HG03066 (cell line): ENCODE data around the gene SIRT7.

Experiments
- ATAC-seq: cut with Tn5 transposase; IDR thresholded peaks from one replicate; pipeline ENCODE4 v1.9.1; 2021; ENCODE audit warnings: low read depth; ENCODE audit not compliant: unreplicated experiment

SIRT7 gene

DNA sequence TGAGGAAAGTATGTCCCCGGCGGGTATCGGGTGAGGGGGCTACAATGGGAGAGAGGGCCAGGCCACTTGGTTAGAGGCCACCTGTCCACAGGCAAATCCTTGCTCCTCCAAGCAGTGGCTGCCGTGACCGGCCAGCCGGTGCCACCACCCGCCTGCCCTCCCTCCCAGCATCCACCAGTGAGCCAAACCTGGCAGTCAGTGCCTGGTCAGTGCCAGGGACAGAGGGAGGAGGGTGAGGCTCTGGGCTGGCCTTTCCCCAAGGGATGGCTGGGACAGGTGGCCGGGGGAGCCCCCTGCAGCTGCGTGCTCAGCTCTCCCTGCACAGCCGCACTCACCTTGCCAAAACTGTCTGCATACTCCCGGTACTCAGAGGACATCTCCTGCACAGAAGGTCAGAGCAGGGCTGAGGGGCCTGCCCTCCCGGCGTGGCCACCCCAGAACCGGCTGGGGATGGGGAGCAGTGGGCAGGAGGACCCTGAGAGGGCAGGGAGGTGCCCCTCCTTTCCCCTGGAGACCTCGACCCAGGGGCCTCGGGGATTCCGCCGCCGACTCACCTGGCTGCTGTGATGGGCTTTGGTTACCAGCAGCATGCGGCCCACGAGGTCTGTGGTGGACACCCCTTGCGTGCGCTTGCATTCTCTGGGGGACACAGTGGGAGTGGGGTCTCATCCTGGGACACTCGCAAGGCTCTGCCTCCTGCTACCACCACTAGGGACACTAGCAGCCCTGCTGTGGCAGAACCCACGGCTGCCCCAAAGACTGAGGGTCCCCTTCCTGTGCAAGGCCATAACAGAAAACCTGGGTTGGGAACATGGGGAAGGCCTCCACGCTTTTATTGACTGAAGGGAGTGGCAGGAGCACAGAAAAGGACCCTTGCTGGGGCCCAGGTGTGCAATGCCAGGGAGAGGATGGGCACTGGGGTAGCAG lies 10.5 kb downstream of the SIRT7 start:
- no peak for ATAC-seq

DNA sequence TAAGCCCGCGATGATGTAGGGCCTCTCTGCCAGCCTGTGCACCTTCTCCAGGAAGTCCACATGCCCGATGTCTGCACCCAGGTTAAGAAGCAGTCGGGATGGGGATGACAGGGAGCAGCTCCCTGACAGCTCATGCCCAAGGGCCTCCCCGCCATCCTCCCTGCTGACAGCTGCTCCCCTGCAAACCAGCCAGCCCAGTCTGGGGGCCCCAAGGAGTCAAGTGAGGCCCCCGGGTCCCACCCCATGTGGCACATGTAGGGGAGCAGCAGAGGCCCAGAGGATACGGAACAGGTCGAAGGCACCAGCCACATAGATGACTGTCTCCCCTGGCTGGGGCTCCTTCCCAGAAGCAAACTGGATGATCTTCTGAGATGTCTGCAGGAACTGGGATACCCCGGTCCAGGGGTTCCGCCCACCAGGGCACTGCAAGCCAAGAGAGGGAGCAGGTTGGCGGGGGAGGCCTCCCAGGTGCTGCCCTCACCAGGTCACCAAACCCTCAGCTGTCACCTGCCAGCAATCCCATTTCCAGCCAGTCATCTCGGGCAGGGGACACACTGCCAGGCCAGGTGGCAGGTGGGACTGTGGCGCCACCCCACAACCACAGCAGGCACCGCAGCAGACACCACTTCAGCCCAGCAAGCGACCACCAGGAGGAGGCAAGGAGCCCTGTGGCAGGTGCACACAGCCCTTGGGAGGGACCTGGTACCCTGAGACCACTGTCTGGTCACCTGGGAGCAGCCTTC lies 11.3 kb downstream of the SIRT7 start:
- no peak for ATAC-seq

DNA sequence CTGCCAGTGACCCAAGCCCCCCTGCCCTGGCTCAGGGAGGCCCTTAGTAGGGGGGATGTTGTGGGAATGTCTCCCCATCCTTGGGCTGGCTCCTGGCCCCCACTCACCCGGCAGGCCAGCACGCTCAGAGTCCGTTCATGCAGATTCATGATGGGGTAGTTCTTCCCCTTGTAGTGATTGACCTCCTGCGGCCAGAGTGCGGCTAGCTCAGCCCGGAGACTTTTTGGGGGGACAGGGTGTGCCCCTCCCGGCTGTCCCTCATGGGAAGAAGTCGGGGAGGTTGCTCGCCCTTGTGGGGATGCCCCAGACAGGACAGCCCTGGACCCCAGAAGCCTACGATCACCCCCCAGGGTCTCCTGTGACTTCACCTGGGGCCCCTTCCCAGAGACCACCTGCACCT lies 12.0 kb downstream of the SIRT7 start:
- no peak for ATAC-seq

DNA sequence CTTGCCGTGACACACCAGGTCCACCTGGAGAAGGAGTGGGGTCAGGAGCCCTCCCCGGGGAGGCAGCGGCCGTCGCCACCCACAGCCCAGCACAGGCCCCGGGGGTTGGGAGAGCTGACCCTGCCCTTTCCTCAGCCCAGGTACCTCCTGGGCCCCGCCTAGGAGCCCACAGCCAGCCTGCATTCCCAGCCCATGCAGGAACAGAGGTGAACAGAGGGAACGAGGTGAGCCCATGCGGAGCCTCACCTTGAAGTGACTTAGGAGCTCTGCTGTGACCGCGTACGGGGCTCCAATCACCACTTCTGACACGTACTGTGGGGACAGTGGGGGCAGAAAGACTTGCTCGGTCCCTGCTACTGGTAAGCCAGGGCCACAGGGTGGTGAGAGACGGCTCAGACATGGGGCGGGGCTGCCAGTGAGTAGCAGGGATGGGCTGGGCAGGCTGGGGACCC lies 12.5 kb downstream of the SIRT7 start:
- ATAC-seq: no peak

DNA sequence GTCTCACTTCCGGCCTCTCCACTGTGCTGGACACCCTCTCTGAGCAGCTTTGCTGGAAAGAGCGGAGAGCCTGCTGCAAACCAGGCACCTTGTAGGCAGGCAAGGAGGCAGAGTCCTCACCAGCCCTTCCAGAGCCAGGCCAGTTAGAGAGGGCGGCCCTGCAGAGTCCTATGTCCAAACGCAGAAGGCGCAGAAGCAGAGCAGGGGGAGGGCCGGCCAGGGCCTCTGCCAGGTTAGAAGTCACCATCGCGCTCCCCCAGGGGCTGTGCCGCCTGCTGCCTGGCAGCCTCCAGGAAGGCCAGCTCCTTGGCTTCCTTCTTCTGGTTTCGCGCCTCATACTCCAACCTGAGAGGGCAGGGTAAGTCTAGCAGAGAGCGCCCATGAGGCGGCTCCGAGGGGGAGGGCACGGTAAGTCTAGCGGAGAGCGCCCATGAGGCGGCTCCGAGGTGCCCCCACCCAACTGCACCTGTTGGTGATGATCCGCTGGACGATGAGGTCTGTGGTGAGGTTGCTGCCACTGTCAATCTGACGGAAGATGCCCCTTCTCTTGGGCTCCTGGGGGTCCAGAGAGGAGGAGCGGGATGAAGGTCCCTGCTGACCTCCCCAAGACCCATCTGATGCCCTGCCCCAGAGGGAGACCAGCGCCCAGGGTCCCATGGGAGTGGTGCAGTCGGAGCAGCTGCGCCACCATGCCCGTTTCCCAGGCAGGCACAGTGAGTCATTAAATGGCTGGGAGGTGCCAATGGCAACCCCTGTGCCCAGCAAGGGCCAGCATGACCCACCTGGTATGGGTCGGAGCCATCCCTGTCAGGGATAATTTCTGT lies 13.2 kb downstream of the SIRT7 start:
- ATAC-seq: no peak

DNA sequence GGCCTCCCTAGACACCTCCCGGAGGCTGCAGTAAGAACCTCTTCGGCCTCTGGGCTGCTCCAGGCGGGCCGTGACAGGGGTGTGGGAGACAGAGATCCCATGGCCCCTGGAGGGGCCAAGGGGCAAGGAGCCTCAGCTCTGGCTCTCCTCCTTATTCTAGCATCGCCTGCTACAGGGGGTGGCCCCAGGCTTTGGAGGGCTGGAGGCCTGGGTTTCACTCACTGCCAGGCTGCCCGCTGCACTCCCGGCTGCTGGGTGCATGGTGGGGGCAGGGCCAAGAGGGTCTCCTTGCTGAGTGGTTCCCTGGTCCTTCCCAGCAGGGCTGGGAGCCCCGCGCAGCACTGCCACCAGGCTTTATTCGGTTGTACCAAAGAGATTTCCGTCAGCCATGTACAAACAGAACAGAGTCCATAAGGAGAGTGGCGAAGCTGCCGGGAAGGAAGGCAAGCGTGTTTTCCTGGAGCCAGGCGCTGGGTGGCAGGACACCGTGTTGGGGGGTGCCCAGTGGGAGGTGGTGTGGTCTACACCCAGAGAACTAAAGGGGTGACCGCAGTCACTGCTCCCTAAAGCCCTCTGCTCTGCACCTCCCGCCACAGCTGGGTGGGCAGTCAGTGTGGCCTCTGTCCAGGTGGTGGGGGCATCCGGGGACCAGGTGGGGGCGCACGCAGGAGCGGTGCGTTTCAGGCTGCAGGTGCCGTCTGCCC lies 13.9 kb downstream of the SIRT7 start:
- no peak for ATAC-seq

DNA sequence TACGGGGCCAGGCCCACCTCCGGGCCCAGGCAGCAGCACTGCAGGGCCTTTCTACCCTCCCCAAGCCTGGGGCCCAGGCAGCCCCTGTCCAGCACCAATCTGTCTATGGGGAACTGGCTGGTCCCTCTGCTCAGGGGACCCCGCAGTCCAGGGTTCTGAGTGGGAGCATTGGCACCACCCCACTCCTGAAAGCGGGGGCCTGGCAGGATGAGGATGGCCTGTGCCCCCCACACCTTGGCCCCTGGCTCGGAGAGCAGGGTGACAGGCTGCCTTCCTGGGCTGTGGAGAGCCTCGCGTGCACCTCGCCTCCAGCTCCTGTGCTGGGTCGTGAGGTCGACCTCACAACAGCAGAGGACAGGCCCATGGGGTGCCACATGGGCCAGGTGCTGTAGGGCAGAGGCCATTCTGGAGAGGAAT lies 14.6 kb downstream of the SIRT7 start:
- ATAC-seq: no peak

DNA sequence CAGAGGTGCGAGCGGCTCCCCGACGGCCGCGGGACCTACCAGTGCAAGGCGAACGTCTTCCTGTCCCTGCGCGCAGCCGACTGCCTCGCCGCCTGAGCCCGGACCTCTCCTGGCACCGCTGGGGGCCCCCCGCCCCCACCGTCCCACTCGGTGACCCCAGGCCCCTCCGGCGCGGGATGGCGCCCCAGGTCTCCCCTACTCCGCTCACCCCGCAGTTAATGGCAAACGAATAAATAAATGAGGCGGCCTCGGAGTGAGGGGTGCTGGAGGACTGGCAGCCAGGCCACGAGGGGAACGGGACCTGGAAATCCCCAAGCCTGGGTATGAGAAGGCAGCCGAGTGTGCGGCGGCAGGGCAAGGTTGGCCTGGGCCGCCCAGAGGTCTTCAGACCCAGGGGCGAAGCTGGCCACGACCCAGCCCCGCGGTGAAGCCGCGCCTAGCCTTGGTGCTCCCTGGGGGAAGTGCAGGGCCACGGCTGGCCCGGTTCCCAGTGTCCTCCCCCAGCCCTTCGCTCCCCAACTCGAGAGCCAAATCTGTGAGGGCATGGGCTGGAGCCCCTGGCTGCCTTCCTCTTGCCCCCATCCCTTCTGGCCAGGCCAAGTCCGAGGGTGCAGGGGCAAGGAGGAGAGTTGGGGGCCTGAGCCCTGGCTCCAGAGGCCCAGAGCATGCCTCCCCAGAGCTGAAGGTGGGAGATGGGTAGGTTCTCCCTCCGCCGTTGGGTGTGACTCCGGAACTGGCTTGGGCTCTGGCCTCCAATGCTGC lies 15.1 kb downstream of the SIRT7 start:
- no peak for ATAC-seq

DNA sequence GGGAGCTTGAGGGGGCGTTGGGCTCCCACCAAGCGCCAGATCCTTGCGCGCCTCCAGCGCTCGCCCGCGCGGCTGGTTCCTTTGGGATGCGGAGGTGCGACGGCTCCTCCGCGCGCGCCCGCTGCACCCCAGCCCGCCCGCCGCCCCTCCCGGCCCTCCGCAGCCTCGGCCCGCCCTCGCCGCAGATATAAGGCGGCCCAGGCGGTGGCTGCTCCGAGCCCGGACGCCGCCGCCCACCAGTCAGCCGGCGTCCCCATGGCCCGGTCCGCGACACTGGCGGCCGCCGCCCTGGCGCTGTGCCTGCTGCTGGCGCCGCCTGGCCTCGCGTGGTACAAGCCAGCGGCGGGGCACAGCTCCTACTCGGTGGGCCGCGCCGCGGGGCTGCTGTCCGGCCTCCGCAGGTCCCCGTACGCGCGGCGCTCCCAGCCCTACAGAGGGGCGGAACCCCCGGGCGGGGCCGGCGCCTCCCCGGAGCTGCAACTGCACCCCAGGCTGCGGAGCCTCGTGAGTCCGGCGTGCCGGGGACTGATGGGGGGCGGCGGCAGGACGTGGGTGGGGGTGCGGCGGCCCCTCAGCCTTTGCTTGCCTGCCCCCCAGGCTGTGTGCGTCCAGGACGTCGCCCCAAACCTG lies 15.8 kb downstream of the SIRT7 start, which contains the start of gene NPB:
TSS of gene NPB (plus strand) at position 216 of the 630 bp plus-strand sequence. CDS start at position 256, 40 bp downstream.
- ATAC-seq: no peak

DNA sequence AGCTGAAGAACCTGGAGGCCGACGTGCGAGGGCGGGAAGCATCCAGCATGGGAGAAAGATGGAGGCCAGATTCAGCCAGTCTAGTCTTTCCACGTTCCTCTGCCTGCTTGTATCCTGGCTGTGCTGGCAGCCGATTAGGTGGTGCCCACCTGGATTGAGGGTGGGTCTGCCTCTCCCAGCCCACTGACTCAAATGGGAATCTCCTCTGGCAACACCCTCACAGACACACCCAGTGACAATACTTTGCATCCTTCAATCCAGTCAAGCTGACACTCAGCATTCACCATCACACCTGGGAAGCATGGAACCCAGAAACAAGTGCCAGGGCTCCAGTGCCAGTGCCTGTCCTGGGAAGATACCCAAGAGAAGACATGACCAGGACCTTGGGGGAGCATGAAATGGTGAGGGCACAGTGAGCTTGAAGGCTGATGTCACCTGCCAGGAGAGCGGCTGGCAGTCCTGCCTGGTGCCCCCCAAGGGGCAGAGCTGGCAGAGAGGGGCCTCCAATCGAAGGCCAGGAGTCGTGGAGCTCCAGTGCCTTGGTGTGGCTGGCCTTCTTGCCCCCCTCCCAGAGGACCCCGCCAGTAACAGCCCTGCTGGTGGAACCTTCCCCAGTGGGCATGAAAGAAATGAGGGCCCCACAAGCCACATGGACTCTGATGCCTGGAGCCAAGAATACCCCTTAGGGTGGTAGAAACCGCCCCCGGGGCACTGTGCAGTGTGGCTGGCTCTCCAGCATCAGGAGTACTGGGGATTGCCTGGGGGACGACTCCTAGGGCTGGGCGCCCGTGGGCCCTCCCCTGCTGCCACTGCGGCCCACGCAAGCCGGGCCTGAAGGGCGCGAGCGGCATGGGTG lies 16.6 kb downstream of the SIRT7 start:
- no peak for ATAC-seq

DNA sequence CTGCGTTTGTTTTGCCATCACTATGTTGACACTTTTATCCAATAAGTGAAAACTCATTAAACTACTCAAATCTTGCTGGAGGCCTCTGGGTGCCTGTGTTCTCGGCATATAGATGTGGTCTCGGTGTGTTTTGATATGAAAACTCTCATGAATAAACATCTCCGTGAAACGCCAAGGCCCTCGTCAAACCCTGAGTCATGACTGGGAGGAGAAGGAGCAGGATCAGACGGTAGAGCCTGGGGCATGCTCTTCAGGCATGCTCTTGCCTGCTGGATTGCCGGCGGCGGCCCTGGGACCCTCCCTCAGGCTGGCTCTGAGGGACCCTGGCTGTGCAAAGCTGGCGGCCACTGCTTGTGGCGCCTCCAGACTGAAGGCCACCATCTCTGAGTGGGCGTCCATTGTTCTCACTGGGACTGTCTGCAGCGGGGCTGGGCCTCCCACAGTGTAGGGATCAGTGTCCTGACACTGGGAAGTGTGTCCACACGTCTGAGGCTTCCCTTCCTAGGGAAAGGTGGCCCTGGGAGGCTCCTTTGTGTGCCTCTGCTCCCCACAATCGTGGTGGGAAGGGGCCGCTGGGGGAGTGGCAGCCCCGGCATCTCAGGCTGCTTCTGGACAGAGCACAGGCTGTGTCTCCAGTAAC lies 17.7 kb downstream of the SIRT7 start:
- no peak for ATAC-seq

DNA sequence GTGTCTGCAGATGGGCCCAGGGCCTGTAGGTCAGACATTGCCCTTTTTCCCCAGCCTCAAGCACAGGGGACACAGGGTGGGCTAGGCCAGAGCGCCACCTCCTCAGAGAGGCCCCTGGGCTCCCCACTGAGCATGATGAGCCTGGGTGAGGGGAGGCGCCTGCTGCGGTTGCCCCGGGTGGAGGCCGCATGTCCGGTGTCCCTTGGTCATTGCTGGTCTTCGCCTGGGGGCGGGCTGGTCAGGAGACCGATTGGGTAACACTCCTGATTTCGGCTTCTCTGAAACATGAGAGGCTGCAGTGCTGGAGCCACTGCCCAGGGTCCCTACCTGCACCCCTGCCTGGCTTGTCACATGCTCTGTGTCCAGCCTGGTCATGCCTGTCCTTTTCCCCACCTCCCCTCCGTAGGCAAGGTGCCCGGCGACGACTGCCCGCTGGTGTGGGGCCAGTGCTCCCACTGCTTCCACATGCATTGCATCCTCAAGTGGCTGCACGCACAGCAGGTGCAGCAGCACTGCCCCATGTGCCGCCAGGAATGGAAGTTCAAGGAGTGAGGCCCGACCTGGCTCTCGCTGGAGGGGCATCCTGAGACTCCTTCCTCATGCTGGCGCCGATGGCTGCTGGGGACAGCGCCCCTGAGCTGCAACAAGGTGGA lies 18.3 kb downstream of the SIRT7 start:
- no peak for ATAC-seq

DNA sequence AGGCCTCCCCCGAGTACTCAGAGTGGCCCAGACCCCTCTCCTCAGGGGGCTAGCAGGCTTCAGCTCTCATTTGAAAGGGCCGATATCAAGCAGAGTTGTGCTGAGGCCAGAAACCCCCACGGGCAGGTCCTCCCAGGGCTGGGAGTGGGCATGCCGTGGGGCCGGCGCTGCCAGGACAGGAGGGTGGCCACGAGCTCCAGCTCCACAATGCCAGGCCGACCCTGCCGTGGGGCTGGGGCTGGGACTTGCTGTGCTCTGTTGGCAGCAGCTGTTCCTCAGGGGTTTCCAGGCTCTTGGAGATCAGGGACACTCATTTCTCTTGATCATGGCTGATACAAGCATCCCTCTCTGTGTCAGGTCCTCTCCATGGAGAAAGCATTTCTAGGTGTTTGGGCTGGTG lies 19.1 kb downstream of the SIRT7 start:
- ATAC-seq: no peak

DNA sequence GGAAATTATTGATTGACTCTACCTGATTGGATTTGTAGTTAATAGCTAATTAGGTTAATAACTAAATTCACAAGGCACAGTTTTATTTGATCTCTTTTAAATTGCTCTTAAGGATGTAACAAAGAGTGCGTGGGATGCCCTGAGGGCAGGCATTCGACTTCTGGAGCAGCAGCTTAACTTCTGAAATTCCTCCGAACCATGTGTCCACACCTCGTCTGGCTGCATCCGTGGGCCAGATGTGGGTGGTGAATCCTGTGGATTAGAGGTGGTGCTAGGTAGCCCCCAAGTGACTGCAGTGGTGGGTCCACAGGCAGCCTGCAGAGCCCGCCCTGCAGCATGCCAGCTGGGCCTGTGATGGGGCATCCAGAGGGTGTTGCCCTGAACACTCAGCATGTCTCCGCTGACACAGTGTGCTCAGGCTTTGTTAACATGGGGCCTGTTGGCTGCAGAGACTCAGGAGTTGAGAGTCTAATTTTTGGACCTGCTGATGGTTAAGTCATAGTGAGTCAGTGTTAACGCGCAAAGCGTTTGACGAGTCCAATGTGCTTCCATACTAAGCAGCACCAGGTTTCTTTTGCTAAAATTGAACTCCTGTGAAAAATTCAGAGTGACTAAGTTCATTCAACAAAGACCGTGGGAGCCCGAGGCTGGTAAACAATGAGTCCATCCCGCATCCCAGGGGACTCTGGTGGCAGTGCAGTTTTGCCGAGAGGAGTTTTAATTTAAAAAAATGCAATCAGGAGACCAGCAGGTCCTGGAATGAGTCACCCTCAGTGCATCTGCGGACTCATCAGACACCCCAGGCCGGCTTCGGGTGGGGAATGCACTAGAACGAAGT lies 19.7 kb downstream of the SIRT7 start:
- no peak for ATAC-seq

DNA sequence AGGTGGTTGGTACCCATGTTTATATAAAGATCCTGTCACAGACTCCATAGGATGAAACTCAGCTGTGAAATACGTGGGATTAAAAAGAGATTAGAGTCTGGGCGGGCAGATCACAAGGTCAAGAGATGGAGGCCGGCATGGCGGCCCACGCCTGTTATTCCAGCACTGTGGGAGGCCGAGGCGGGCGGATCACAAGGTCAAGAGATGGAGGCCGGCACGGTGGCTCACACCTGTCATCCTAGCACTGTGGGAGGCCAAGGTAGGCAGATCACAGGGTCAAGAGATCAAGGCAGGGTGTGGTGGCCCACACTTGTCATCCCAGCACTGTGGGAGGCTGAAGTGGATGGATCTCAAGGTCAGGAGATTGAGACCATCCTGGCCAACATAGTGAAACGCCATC lies 22.6 kb downstream of the SIRT7 start:
- ATAC-seq: no peak

DNA sequence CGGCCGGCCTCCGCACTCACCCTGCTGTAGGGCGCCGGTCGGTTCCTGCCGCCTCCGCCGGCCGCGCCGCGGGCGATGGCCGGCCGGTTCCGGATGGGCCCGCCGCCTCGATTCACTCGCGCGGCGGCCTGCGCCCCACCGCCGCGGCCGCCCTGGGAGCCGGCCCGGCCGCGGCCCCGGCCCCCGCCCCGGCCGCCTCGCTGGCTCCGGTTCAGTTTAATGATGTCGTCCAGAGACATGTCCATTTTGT lies 26.7 kb downstream of the SIRT7 start:
- ATAC-seq: no peak
